CD4-positive, alpha-beta T cell treated with Interleukin-2 at 100 ng/mL for 4 hours (primary cell): ENCODE results near the gene TVP23C.
"Not testable (repeated sequence)": the region's sequence is repeated elsewhere in the genome, so short reads cannot be mapped to it uniquely, and the experiment has no call there.

Source experiments
- DNase-seq: peaks from one replicate; pipeline ENCODE4 v3.0.0-alpha.2; 2020; ENCODE audit warnings: low spot score

The TVP23C gene

GRCh38 chr17:15563375-15563857 is at the start of gene TVP23C:
Gene TVP23C, minus strand, starts transcription at chr17:15563483. Its CDS starts 35 bp downstream, at chr17:15563448.
- DNase-seq = peak; percentile 69

- DNase-seq = not testable (repeated sequence)
Observed at GRCh38 chr17:15592960-15593359, 29.7 kb upstream of the TVP23C start.

- DNase-seq = not testable (repeated sequence)
Observed at GRCh38 chr17:15591986-15592385, 28.7 kb upstream of the TVP23C start.

GRCh38 chr17:15590844-15591243 is 27.6 kb upstream of the TVP23C start:
- DNase-seq = not testable (repeated sequence)

GRCh38 chr17:15589544-15590536 is 26.6 kb upstream of the TVP23C start:
- peak; percentile 13 for DNase-seq

GRCh38 chr17:15588017-15588416 is 24.7 kb upstream of the TVP23C start:
- DNase-seq = not testable (repeated sequence)

GRCh38 chr17:15583313-15583712 is 20.0 kb upstream of the TVP23C start:
- DNase-seq = not testable (repeated sequence)

GRCh38 chr17:15581462-15581861 is 18.2 kb upstream of the TVP23C start:
- DNase-seq = not testable (repeated sequence)

- not testable (repeated sequence) for DNase-seq
Observed at GRCh38 chr17:15576848-15577247, 13.6 kb upstream of the TVP23C start.

- not testable (repeated sequence) for DNase-seq
Observed at GRCh38 chr17:15574660-15575059, 11.4 kb upstream of the TVP23C start.

GRCh38 chr17:15573870-15574269 is 10.6 kb upstream of the TVP23C start:
- DNase-seq = not testable (repeated sequence)

GRCh38 chr17:15562613-15563374 is 489 bp downstream of the TVP23C start:
- DNase-seq = not testable (repeated sequence)

GRCh38 chr17:15561439-15561838 is 1.8 kb downstream of the TVP23C start:
- not testable (repeated sequence) for DNase-seq

- not testable (repeated sequence) for DNase-seq
Observed at GRCh38 chr17:15558403-15559105, 4.7 kb downstream of the TVP23C start.

GRCh38 chr17:15557334-15557832 is 5.9 kb downstream of the TVP23C start:
- not testable (repeated sequence) for DNase-seq

- DNase-seq = not testable (repeated sequence)
Observed at GRCh38 chr17:15552932-15553331, 10.4 kb downstream of the TVP23C start.

GRCh38 chr17:15549552-15549951 is 13.7 kb downstream of the TVP23C start:
- DNase-seq = not testable (repeated sequence)

GRCh38 chr17:15546604-15547003 is 16.7 kb downstream of the TVP23C start:
- not testable (repeated sequence) for DNase-seq

GRCh38 chr17:15540371-15541219 is 22.7 kb downstream of the TVP23C start:
- DNase-seq = not testable (repeated sequence)

GRCh38 chr17:15533122-15533521 is 30.2 kb downstream of the TVP23C start:
- DNase-seq = not testable (repeated sequence)
